NCI-H2227 treated with DMSO at 0.1 percent for 48 hours (cell line): Measurements from ENCODE around the gene LASP1NB.
"Not testable (repeated sequence)": the region's sequence is repeated elsewhere in the genome, so short reads cannot be mapped to it uniquely, and the experiment has no call there.

Source experiments
- DNase-seq: peaks from one replicate; lab custom pipeline; 2025; lab: John Stamatoyannopoulos, UW

Gene LASP1NB

GRCh38 chr17:38967290-38967738, 41.9 kb downstream of the LASP1NB start, which contains the start of gene FBXO47:
Gene FBXO47 (minus strand): TSS chr17:38967403. CDS start chr17:38963025, 4,378 bp downstream.
- peak; percentile 96 for DNase-seq

- peak; percentile 76 for DNase-seq
Observed at GRCh38 chr17:38969281-38969680, 43.9 kb downstream of the LASP1NB start.

- DNase-seq = no peak
Observed at GRCh38 chr17:38970128-38970527, 44.7 kb downstream of the LASP1NB start.

- DNase-seq = no peak
Observed at GRCh38 chr17:38970804-38971203, 45.4 kb downstream of the LASP1NB start.

- DNase-seq = not testable (repeated sequence)
Observed at GRCh38 chr17:38976187-38976551, 50.8 kb downstream of the LASP1NB start.

GRCh38 chr17:38978180-38978579, 52.8 kb downstream of the LASP1NB start:
- no peak for DNase-seq
